GM19099 (cell line): ENCODE results near the gene STK38.

Source experiments
- POLR2A ChIP-seq: IDR thresholded peaks from 3 replicates; pipeline ENCODE4 v1.6.1; 2011; ENCODE audit warnings: low read depth; ENCODE audit not compliant: insufficient read length; ENCODE audit errors: extremely low read depth

Gene STK38

DNA sequence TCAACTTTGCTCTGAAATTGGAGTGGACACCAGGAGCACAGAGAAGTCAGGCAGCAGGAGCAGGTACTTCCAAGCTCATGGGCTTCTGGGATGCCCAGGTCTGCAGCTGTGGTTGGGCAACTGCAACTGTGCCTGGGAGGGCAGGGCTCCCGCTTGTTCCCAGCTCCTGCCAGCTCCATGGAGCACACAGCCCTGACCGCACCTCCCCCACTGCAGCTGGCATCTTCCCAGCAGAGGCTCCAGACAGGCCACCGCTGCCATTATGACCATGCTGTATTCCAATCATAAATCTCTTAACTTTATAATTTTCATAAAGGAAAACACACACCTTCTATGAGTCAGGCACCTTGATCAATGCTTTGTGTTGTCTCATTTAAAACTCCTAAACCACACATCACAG lies 36.9 kb downstream of the STK38 start:
- no peak for TF ChIP-seq POLR2A

DNA sequence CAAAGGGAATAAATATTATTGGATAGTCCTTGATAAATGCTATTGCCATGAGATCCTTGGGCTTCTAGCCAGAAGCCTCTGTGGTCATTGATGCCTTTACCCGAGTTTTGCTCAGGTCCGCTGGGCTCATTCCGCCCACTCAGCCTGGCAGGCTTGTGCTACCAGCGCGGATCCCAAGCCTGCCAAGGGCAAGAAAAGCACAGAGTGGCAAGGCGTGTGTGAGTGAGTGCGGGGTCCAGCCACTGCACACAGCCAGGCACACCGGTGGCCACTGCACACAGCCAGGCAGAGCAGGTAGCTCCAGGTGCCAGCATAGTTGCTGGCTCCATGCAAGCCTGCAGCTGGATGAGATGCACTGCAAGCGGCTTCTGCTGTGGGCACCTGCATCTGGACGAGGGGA lies 38.7 kb downstream of the STK38 start:
- TF ChIP-seq POLR2A, result no peak

DNA sequence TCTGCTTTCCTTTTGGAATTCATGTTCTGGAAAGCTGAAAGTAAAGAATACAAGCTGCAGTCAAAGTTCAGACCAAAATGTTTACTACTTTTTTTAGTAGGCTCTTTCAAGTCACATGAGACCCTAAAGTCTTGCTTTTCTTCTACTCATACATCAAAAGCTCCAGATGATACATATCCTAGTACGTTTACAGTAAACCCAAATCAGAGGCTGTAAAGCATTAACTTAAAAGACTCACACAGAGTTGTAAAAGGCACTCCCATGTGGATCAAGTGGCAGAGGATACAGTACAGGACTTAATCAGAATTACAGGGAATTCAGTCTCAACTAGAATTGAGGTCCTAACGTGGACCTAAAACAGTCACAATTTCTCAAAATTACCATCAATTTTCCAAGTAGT lies 40.7 kb downstream of the STK38 start:
- TF ChIP-seq POLR2A, result no peak

DNA sequence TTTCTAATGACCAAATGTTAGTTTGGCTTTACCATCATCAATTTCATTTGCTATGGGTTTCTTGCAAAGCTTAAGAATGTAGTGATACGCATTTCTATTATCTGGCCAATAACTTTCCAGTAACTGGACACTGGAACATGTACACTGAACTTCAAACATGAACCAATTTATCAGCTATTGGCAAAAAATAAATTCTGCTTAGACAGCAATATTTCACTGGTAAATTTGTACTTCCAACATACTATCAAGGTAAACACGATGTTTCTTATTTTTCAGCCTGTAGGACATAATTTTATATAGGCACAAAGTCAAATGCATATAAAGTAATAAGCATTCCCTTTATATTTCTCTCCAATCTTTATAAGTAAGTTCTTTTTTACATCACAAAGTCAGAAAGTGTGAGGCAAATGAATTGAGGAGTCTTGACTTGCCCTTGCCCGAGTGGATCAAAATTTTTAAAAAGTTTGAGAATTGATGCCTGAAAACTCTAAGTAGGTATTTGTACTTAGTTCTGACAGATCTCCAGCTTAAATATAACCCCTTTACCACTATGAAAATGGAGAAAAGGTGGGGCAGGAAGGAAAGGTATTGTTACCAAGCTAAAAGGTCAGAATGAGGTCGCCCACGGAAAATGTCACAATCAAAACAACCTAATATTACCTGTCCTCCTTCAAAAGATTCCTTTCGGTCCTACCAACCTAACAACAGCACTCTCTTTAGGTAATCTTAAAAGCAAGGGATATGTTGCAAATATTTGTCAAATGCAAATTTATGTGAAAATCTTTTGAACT lies 41.3 kb downstream of the STK38 start:
- TF ChIP-seq POLR2A, result no peak

DNA sequence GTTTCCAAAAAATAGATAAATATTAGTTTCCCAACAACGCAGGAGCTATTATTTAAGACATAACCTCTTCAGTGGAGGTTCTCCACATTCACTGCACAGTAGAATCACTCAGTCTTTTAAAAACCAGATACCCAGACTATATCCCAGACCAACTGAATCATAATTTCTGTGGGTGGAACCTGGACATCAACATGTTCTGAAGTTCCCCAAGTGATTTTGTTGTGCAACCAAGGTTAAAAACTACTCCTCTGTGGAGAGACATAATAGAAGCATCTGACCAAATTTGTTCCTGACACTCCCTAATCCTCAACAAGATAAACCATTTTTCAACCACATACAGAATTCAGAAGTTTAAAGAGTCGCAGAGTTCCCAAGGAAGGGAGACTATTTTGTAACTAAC lies 42.3 kb downstream of the STK38 start:
- TF ChIP-seq POLR2A, result no peak

DNA sequence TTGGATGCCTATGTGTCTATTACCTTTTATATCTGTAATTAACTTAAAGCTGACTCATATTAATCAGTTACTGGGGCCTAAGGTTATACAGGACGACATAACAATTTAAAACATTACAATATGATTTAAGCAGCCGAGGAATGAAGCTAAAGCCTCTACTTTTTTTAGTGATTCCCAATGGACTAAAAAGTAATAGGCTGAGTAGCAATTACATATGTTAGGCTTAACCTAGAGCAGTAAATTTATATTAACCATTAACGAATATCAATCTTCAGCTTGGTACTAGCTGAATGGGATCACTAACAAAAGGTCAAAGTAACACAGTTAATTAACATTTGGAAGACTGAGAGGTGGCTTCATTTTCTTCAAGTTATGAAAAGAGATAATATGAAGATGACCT lies 43.1 kb downstream of the STK38 start:
- no peak for TF ChIP-seq POLR2A

DNA sequence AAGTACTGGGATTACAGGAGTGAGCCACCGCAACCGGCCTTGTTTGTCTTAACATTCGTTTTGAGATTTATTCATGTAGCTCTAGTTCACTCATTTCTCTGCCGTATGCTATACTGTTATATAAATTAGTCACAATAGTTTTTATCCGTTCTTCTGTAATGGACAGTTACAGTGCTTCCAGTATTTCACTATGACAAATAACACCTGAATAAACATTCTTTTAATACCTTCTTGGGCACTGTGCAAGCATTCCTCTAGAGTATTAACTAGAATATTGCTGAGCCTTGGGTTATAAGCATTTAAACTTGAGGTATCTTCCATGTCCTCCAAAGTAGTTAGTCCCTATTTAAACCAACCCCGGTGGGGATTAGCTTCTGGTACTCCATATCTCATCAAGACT lies 45.6 kb downstream of the STK38 start:
- no peak for TF ChIP-seq POLR2A

DNA sequence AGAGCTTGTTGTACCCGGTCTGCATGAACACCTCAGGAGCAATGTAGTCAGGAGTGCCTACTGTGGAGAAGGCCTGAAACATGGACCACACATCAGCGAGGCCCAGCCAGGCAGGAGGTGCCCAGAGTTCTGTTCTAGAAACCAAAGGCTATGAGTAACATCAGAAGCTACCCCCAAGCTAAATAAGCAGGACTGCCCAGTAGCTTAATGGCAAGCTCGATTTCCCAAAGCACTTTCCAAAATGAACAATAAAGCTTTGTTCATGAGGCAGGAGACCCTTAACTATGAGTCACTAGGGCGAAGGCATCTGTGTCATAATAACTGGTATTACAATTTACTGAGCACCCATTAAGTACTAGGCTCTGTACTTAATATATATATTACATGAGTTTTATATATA lies 47.4 kb downstream of the STK38 start:
- no peak for TF ChIP-seq POLR2A

DNA sequence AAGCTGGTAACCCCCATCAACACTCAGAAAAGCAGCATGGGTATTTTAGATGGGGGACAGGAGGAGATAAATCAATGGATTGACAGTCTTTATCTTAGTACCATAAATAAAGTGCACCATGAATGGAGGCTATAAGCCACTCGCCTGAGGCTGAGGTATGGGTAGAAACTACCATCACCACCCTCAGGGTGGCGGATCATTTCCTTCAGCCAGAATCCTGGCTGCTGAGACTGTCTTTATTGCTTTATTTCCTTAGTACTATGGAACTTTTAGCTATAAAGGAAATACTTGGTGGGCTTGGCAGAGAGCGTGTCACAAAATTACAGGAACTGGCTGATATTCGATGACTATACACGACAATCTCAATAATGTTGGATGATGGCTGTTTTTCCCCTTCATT lies 52.2 kb downstream of the STK38 start:
- no peak for TF ChIP-seq POLR2A

DNA sequence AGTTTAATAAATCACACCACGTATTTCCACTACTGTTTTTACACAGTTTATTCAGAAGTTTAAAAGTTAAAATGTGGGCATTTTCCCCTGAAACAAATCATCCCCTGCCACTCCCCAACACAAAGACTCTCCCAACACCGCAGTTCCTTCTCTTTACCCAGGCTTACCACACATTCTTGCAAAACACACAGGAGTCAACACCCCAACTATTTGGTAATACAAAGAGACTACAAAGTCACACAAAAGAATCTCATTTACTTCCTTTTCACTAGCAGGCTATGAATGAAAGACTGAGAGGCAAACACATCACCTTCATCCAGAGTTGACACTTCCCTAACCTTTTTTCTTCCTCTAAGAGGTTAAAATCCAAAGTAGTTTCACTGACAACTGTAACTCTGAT lies 53.4 kb downstream of the STK38 start:
- TF ChIP-seq POLR2A, result no peak

DNA sequence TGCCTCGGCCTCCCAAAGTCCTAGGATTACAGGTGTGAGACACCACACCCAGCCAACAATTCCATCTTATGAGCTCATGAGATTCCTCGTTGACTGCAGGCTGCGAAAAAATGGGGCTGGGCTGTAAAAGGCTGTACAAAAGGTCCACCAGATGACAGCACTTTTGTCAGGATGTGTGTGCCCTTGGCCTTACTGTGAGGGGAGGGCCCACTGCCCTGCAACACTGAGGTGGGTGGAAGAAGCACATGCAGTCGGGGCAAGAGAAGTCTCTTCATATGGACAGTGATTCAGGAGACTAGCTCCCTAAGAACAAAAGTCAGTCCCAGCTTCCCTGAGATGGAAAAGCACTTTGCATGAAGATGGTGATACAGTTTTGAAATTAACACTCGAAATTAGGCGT lies 54.0 kb downstream of the STK38 start:
- TF ChIP-seq POLR2A, result no peak

DNA sequence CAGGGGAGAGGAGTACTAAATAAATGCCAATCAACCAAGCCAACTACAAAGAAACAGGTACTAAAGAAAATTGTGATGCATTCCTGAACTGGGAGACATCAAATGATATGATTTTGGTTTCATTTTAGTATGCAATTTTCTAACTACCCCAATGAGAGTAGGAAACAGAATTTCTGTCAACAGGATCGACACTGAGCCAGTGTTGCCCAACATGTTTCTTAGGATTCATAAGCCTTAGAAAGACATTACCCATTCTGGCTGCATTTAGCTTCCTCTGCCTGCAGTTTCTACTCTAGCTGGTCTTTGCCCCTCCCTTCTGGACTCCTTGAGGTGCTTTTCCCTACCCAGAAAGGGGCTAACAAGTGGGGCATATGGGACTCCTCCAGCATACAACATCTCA lies 54.7 kb downstream of the STK38 start:
- no peak for TF ChIP-seq POLR2A

DNA sequence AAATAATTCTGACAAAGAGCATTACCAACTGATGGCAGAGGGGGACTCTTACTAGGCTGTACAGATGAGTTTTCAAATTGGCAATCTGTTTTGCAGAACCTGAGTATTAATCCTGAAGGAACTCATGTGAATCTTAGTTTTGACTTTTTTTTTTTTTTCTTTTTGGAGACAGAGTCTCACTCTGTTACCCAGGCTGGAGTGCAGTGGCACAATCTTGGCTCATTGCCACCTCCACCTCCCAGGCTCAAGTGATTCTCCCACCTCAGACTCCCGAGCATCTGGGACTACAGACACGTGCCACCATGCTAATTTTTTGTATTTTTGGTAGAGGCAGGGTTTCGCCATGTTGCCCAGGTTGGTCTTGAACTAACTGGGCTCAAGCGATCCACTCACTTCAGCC lies 55.2 kb downstream of the STK38 start:
- no peak for TF ChIP-seq POLR2A

DNA sequence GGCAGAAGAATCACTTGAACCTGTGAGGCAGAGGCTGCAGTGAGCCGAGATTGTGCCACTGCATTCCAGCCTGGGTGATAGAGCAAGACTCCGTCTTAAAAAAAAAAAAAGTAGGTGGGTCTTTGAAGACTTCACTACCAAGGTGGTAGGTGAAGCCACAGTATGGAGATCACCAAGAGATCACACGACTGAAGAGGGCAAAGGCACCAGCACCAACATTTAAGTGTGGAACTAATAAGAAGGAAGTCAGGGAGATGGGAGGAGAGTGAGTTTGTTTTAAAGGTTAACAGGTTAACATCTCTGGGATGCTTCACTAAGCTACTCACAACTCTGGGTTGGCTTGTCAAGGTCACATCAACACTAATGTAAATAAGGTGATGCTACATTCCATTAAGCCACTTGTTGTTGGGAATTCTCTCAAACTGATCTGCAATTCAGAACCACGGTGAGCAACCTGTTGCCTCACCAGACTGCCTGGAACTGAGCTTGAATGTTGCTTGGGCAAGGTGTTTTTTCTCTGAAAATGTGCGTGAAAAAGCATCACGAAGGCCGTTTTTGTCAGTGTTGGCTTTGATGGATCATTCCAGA lies 55.8 kb downstream of the STK38 start:
- no peak for TF ChIP-seq POLR2A

DNA sequence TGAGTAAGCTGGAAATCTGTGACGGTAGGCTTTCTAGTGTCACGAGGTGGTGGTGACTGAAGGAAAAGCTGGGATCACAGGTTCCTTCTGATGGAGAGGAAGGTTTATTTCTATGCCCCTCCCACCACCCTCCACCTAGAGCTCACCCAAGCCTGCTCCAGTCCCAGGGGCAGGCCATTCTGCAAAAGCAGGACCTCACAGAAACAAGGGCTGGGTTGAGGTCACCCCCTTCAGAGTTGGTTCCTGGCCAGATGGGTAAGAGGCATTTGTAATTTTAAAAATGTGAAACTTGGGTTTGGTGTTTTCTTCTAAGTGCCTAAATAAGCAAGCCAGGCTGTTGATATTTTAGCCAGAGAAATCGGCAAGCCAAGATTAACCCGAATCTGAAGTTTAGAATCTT lies 57.9 kb downstream of the STK38 start:
- TF ChIP-seq POLR2A, result no peak

DNA sequence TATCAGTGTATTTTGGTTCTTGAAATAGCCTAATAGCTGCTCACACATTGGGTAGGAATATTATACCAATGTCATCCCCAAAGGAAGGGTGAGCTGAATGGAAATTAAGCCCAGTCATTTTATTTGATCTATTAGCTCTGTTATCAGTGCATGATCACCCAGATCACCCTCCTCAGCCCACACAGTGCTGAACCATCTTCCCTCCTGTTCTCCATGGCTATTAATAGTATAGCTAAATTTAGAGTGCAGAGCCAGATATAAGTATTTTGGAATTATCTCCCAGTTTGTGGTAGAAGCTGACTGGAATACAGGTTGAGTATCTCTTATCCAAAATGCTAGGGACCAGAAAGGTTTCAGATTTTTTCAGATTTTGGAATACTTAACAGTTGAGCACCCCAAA lies 59.1 kb downstream of the STK38 start:
- TF ChIP-seq POLR2A, result no peak

DNA sequence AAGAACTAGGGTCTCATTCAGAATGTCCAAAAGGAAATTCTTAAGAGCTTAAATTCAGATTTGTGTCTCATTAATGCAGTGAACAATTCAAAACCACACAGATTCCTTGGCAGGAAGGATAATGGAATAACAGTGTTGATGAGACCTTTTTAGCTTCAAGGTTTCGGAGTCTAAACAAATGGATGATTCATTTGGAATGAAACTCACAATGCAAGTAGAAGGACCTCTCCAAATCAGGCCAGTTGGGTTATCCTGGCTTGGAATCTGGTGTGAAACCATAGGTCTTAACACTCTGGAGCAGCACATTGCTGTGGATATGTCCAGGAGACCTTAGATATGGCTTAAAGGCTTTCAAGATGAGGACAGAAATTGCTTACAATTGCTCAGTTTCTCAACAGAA lies 59.6 kb downstream of the STK38 start:
- TF ChIP-seq POLR2A, result no peak
